ENCODE results near the gene BPIFB3. TPM values are rescaled to one million over a fixed set of nuclear protein-coding genes. Genes with fewer than 3 reads are reported as not detected.

The BPIFB3 gene
- total RNA-seq = not detected

GRCh38 chr20:33053291-33054106 is at the start of gene BPIFB3:
BPIFB3 (plus strand) TSS chr20:33053903; CDS start chr20:33055436, 1,533 bp downstream.
- no peak for DNase-seq
- TF ChIP-seq POLR2A (IDR thresholded peaks at IDR 0.05) (no peak), CTCF (IDR thresholded peaks at IDR 0.05) (no peak)

DNA sequence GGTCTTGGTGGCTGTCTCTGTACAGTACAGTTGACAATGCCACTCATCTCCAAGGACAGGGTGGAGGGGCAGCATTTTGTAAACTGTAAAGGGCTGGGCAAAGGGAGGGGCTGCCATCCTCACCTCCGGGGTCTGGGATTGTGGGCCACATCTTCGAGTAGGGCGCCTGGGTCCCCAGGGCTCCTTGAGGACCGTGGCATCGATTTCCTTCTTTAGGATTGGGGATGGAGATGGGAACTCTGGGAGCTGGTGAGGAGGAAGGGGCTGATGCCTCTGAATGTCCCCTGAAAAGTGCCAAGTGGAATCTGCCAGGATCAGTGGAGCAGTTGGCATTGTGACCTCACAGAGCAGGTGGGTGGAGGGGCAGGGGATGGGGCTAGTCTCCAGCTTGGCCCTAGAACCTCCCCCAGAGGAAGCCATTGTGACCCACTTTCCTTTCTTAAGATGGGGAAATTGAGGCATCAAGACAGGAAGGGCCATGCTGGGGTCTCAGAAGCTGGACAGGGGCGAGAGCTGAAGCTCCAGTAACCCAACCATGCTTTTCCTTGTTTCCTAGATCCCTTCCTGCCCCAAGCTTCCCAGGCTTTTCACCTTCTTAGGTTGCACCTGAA is 49.5 kb upstream of the BPIFB3 start, which contains the start of gene SUN5:
Gene SUN5, minus strand, starts transcription at position 293 of the 611 bp plus-strand sequence. Its CDS starts 93 bp downstream, at position 200.
- Histone ChIP-seq H3K4me3 (replicated peaks in 1 of 3) (no peak within 1 kb of the TSS), H3K27ac (no peak within 1 kb of the TSS), H3K4me1 (peaks cover 0 to 1% of the 10 kb centered on the region in 2 donors), H3K27me3 (no peaks in the 10 kb centered on the region), H3K9me3 (no peaks in the 10 kb centered on the region), H3K36me3 (no peaks in the 10 kb centered on the region)
- DNase-seq = no peak
- WGBS, 2 donors = 85 to 93% methylated on average over 6 of the region's 6 CpGs
- intact Hi-C loops (cut with DNase I) = no loop called here
- TF ChIP-seq POLR2A (IDR thresholded peaks at IDR 0.05) (no peak), CTCF (IDR thresholded peaks at IDR 0.05) (no peak)

More at GRCh38 chr20:33053291-33054106, at the start of gene BPIFB3:
- H3K27ac ChIP-seq = no peak within 1 kb of the TSS
- no peaks in the 10 kb centered on the region for H3K27me3 ChIP-seq
- no peaks in the 10 kb centered on the region for H3K4me1 ChIP-seq
- intact Hi-C loops (cut with DNase I) = no loop called here
- H3K9me3 ChIP-seq = no peaks in the 10 kb centered on the region
- no peaks in the 10 kb centered on the region for H3K36me3 ChIP-seq
- H3K4me3 ChIP-seq (replicated peaks in 1 of 3) = no peak within 1 kb of the TSS
- 78 to 93% methylated on average over 11 to 23 of the region's 25 CpGs for WGBS, 2 donors

- H3K27me3 ChIP-seq = no peaks in the 10 kb centered on the region
- H3K4me3 ChIP-seq (replicated peaks in 1 of 3) = no peak overlapping the region
- no peak for DNase-seq
- whole genome bisulfite sequencing, 2 donors = 48 to 66% methylated on average over 4 of the region's 4 CpGs
- TF ChIP-seq POLR2A (IDR thresholded peaks at IDR 0.05) (no peak), CTCF (IDR thresholded peaks at IDR 0.05) (peak in 1 of 6 experiments; percentile 13)
- H3K4me1 ChIP-seq = peaks cover 5 to 10% of the 10 kb centered on the region in 2 donors
- H3K36me3 ChIP-seq = no peaks in the 10 kb centered on the region
- intact Hi-C loops (cut with DNase I) = no loop called here
- no peak overlapping the region for H3K27ac ChIP-seq
- H3K9me3 ChIP-seq = no peaks in the 10 kb centered on the region
Observed at GRCh38 chr20:33005132-33005566, 48.6 kb upstream of the BPIFB3 start.

GRCh38 chr20:33005908-33006775 is 47.6 kb upstream of the BPIFB3 start:
- WGBS, 2 donors = 87 to 92% methylated on average over 8 of the region's 8 CpGs

More at GRCh38 chr20:33005908-33006775, 47.6 kb upstream of the BPIFB3 start:
- Histone ChIP-seq H3K9me3 (no peaks in the 10 kb centered on the region), H3K27ac (no peak overlapping the region), H3K27me3 (no peaks in the 10 kb centered on the region), H3K4me1 (peaks cover 5 to 14% of the 10 kb centered on the region in 2 donors), H3K36me3 (no peaks in the 10 kb centered on the region), H3K4me3 (replicated peaks in 1 of 3) (no peak overlapping the region)
- DNase-seq = no peak
- TF ChIP-seq POLR2A (IDR thresholded peaks at IDR 0.05) (no peak), CTCF (IDR thresholded peaks at IDR 0.05) (no peak)
- intact Hi-C loops (cut with DNase I) = no loop called here

Measured in thyroid gland (tissue), 4 donors.